GM19240 (cell line): ENCODE data around the gene ANKS3.
"Not testable (repeated sequence)": the region's sequence is repeated elsewhere in the genome, so short reads cannot be mapped to it uniquely, and the experiment has no call there.

Experiments used
- DNase-seq: peaks from one replicate; pipeline ENCODE4 v3.0.0; 2011; ENCODE audit warnings: low spot score; ENCODE audit not compliant: insufficient read length

ANKS3 gene

GRCh38 chr16:4754865-4755264 lies 20.8 kb upstream of the ANKS3 start:
- no peak for DNase-seq

GRCh38 chr16:4753227-4753626 lies 19.2 kb upstream of the ANKS3 start:
- DNase-seq = no peak

- DNase-seq = no peak
Observed at GRCh38 chr16:4752351-4753100, 18.5 kb upstream of the ANKS3 start.

- no peak for DNase-seq
Observed at GRCh38 chr16:4750896-4751295, 16.8 kb upstream of the ANKS3 start.

GRCh38 chr16:4749700-4750257 lies 15.7 kb upstream of the ANKS3 start:
- DNase-seq = no peak

GRCh38 chr16:4748682-4749411 lies 14.8 kb upstream of the ANKS3 start:
- no peak for DNase-seq

GRCh38 chr16:4747906-4748681 lies 14.0 kb upstream of the ANKS3 start:
- no peak for DNase-seq

- no peak for DNase-seq
Observed at GRCh38 chr16:4746991-4747574, 13.0 kb upstream of the ANKS3 start.

- DNase-seq = no peak
Observed at GRCh38 chr16:4746215-4746614, 12.1 kb upstream of the ANKS3 start.

GRCh38 chr16:4745274-4745569 lies 11.2 kb upstream of the ANKS3 start:
- DNase-seq = no peak

- no peak for DNase-seq
Observed at GRCh38 chr16:4744555-4745273, 10.6 kb upstream of the ANKS3 start.

GRCh38 chr16:4743226-4743878 lies 9.3 kb upstream of the ANKS3 start:
- DNase-seq = no peak

- not testable (repeated sequence) for DNase-seq
Observed at GRCh38 chr16:4738370-4738769, 4.3 kb upstream of the ANKS3 start.

GRCh38 chr16:4737545-4737944 lies 3.5 kb upstream of the ANKS3 start:
- DNase-seq = no peak

GRCh38 chr16:4736546-4736945 lies 2.5 kb upstream of the ANKS3 start:
- no peak for DNase-seq

GRCh38 chr16:4734730-4735535 lies 862 bp upstream of the ANKS3 start:
- DNase-seq = peak; percentile 95

GRCh38 chr16:4733747-4734062 lies 366 bp downstream of the ANKS3 start:
- DNase-seq = peak; percentile 30

- DNase-seq = no peak
Observed at GRCh38 chr16:4733211-4733742, 794 bp downstream of the ANKS3 start.

- DNase-seq = no peak
Observed at GRCh38 chr16:4729876-4730275, 4.2 kb downstream of the ANKS3 start.

- no peak for DNase-seq
Observed at GRCh38 chr16:4728676-4729075, 5.4 kb downstream of the ANKS3 start.
